Left lobe of liver (tissue), 2 donors: ENCODE results near the gene RELN. TPM values are rescaled to one million over a fixed set of nuclear protein-coding genes. Genes with fewer than 3 reads are reported as not detected.
"Not testable (repeated sequence)": the region's sequence is repeated elsewhere in the genome, so short reads cannot be mapped to it uniquely, and the experiment has no call there.

Source experiments
- ATAC-seq: fragments of 200-7000 bp; cut with Tn5 transposase; one replicate; pipeline ENCODE4 v1.9.1; 2020; ENCODE audit warnings: mild to moderate bottlenecking, moderate library complexity
- DNase-seq: peaks from one replicate; pipeline ENCODE4 v3.0.0-alpha.2; 2020; ENCODE audit warnings: low spot score
- total RNA-seq: library from RNA; stranded (reverse); gene quantifications from one replicate; pipeline ENCODE4 v1.2.1, GENCODE V29; 2021
- donor health status: DM: no; HTN: no; CAD: no; lungs with moderate emphysema.
- donor health status: DM: no; HTN: yes; CAD: no.

Gene RELN
- total RNA-seq, 1 donor from 2014 or later, result 17.2 TPM

GRCh38 chr7:103796327-103796962 lies 193.0 kb downstream of the RELN start:
- ATAC-seq (no peak), DNase-seq (no peak)

- ATAC-seq (no peak), DNase-seq (no peak)
These were observed 193.7 kb downstream of the RELN start for GRCh38 chr7:103795787-103796186.

GRCh38 chr7:103795107-103795506 lies 194.4 kb downstream of the RELN start:
- no peak for ATAC-seq
- no peak for DNase-seq

GRCh38 chr7:103794424-103794823 lies 195.0 kb downstream of the RELN start:
- no peak for DNase-seq
- ATAC-seq, result no peak

- ATAC-seq, result no peak
- DNase-seq, result no peak
These were observed 195.8 kb downstream of the RELN start for GRCh38 chr7:103793614-103794013.

- ATAC-seq (no peak), DNase-seq (no peak)
These were observed 197.6 kb downstream of the RELN start for GRCh38 chr7:103791894-103792293.

GRCh38 chr7:103787041-103787440 lies 202.4 kb downstream of the RELN start:
- DNase-seq, ATAC-seq: not testable (repeated sequence)

DNA sequence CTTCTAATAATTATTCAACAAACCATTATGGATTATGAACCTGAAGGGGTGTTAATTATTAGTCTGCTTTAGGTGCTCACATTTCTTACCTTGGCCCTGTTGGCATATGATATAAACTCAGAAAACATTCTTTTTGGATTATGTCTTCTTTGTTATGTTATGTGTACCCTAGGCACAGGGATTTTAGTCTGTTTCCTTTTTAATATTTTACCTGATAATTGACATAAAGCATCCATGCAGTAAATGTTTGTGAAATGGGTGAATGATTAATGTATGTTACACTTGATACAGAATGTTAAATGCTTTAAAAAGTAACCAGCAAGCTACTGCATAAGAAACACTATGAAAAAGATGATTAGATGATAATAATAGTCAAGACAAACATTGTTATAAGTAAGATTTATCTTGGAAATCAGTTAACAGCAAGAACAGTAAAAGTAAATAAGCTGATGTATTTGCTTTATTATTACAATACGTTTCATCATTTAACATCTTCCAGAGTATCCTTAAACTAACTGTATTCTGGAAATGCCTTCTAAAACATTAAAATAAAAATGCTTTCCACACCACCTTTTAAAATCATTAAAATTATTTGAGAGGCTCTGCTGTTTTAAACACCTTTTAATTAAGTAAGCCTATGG lies 204.7 kb downstream of the RELN start:
- ATAC-seq, result no peak

GRCh38 chr7:103781409-103781808 lies 208.0 kb downstream of the RELN start:
- DNase-seq (no peak), ATAC-seq (no peak)

More for the DNA sequence above, 204.7 kb downstream of the RELN start:
- no peak for DNase-seq

DNA sequence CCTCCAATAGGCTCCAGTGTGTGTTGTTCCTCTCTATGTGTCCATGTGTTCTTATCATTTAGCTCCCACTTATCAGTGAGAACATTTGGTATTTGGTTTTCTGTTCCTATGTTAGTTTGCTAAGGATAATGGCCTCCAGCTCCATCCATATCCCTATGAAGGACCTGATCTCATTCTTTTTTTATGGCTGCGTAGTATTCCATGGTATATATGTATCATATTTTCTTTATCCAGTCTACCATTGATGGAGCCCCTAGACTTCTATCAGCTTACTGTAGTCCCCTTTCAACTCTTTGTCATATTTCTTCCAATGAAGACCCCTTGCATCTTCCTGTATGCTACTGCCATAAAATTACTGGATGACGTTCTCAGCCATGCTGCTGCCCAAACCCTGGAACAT lies 208.9 kb downstream of the RELN start:
- not testable (repeated sequence) for DNase-seq, ATAC-seq

GRCh38 chr7:103777440-103777839 lies 212.0 kb downstream of the RELN start:
- no peak for ATAC-seq
- no peak for DNase-seq

- no peak for ATAC-seq
- DNase-seq, result no peak
These were observed 215.7 kb downstream of the RELN start for GRCh38 chr7:103773726-103774125.

- DNase-seq, result no peak
- ATAC-seq, result no peak
These were observed 217.2 kb downstream of the RELN start for GRCh38 chr7:103772171-103772773.

GRCh38 chr7:103771294-103771693 lies 218.2 kb downstream of the RELN start:
- no peak for DNase-seq
- ATAC-seq, result no peak

DNA sequence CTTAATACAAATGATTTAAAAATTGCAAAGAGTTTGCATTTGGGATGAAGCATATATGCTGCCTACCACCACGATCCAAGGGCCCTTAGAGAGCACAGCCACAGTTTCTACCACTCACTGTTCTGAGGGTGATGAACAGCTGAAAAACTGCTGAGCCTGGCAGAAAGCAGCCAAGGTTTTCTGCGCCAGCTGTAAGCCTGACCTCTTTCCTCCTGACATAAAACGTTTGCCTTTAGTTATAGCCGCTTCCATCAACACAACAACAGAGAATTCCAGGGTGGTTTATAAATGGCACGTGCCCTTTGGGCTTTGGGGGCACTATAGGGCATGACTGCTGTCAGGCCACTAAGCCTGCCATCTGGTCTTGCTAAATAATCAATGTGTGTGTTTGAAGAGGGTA lies 222.8 kb downstream of the RELN start:
- ATAC-seq (no peak), DNase-seq (no peak)

DNA sequence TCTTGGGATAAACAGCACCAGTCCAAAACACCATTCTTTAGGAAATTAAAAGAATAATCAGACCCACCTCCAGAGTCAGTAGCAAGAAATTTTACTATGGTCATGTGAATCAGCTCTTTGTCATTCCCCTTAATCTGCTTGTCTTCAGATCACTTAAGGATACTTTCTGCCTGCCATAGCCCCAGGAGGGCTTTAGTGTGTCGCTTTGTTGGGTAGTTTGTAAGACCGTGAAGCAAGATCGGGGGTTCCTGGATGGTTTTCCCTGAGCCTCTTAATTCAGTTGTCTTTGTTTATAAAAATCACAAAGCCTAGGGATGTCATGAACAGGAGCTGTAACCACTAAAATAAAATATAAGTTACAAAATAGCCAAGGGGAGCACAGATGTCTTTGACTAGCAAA lies 223.6 kb downstream of the RELN start:
- ATAC-seq, result no peak
- no peak for DNase-seq

- no peak for ATAC-seq
- no peak for DNase-seq
These were observed 224.6 kb downstream of the RELN start for GRCh38 chr7:103764901-103765300.

DNA sequence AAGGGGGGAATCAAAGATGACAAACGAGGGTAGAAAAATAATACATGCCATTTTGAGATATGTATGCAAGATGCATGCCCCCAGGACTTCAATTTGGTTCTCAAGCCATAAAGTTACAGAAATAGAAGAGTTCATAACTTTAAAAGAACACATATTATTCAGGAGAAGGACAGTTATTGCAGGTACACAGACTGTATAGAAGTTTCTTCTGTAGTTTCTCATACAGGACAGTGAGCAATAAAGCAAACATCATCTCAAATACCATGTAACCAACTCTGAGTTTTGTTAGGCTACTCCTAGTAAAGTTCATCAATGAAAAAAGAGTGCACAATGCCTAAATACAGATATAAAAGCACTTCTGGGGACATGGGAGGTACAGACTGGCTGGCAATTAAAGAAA lies 226.6 kb downstream of the RELN start:
- DNase-seq, result no peak
- no peak for ATAC-seq

DNA sequence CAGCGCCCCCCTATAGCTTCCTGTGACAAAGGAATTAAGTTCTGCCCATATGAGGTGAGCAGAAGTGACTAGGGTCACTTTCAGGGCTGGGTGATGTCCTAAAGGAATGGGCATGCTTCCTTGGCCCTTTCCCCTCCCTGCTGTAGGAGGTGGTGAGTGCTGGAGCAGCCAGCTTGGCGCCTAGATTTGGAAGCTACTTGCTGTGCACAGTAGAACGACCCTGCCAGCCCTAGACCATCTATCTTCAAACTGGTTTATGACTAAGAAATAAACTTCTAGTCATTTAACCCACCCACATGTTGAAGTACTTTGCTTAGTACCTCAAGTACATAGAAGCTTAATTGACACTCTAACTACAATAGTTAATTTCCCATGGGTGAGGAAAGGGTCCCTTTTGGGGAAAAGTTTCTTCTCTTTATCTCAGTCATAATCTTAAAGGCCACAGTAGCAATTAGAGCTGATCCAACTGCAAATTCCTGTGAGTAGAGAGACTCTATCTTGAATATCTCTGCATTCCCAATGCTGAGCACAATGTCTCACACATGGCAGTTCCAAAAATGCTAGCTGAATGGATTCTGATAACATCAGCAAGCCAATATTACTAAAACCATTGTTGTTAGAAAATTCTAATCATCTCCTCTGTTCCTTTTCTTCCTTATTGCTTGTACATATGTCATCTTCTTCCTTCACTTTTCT lies 227.2 kb downstream of the RELN start:
- no peak for DNase-seq
- ATAC-seq, result no peak

- ATAC-seq (no peak), DNase-seq (no peak)
These were observed 236.5 kb downstream of the RELN start for GRCh38 chr7:103752995-103753394.

DNA sequence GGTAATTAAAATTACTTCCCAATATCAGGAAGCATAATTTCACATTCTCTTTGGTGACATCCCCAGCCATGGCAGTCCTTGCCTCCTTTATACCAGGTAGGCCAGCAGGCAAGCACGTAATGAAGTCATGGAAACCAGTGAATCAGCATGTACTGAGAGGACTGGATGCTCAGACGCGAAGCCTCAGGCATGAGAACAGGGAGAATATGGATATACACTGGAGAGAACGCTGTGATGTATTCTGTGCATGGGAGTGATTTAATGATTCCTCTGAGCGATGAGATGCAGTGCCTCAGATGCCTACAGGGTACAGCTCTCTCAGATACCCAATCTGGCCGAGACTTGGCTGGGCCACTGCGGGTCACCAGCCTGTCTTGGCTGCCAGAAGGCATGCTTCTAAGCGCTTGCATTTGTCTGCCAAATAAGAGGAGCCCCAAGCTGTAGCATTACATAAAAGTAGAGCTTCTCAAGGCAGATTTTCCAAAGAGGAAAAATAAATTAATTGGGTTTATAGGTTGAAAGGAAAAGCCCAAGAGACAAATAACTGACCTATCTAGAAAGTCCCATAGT lies 238.1 kb downstream of the RELN start:
- DNase-seq, result no peak
- no peak for ATAC-seq
